ENCODE results near the gene BMPR1A.

Gene BMPR1A

DNA sequence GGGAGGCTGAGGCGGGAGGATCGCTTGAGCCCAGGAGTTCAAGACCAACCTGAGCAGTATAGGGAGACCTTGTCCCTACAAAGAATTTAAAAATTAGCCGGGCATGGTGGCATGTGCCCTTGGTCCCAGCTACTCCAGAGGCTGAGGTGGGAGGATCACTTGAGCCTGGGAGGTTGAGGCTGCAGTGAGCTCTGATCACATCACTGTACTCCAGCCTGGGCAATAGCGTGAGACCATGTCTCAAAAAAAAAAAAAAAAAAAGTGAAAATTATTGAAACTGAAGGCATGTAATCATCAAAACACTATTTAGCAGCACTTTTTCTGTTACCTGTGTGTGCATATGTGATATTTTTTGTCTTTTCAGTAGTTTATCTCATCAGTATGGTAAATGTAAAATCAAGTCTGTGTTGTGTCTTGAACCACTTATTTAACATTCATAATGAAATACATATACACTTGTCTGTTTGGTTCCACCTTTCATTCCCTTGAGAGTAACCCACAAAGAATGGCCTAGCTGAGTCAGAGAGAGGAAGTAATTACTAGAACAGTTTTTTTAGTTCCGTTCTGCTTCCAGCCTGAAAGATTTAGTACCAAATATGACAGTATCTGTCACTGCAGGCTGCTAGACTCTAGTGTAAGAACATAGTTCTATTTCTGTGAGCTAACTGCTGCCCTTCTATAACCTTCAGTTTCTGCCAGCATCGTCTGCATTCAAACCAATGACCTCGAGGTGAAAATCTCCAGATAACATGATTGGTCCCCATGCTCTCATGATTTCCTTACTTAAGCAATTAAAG lies 132.4 kb downstream of the BMPR1A start:
- TF ChIP-seq, protein P1, sequence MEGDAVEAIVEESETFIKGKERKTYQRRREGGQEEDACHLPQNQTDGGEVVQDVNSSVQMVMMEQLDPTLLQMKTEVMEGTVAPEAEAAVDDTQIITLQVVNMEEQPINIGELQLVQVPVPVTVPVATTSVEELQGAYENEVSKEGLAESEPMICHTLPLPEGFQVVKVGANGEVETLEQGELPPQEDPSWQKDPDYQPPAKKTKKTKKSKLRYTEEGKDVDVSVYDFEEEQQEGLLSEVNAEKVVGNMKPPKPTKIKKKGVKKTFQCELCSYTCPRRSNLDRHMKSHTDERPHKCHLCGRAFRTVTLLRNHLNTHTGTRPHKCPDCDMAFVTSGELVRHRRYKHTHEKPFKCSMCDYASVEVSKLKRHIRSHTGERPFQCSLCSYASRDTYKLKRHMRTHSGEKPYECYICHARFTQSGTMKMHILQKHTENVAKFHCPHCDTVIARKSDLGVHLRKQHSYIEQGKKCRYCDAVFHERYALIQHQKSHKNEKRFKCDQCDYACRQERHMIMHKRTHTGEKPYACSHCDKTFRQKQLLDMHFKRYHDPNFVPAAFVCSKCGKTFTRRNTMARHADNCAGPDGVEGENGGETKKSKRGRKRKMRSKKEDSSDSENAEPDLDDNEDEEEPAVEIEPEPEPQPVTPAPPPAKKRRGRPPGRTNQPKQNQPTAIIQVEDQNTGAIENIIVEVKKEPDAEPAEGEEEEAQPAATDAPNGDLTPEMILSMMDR (conservative IDR thresholded peaks at IDR 0.05; ENCODE audit: low read depth, low read length), result no peak
- no peak for DNase-seq (ENCODE audit: low read depth)
- no peak overlapping the region for H3K4me3 ChIP-seq (ENCODE audit: low read length)

DNA sequence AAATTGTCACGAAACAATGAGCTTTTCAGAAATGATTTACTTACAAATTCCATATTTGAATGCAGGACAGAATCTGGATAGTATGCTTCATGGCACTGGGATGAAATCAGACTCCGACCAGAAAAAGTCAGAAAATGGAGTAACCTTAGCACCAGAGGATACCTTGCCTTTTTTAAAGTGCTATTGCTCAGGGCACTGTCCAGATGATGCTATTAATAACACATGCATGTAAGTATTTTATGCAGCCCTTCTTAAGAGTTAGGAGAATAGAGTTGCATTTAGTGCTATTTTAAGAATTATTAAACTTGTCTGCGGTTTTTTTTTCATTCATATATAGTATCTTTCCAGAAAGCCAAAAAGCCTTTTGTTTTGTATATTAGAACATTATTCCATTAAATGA lies 133.6 kb downstream of the BMPR1A start:
- no peak overlapping the region for H3K4me3 ChIP-seq (ENCODE audit: low read length)
- TF ChIP-seq, protein P1 (conservative IDR thresholded peaks at IDR 0.05; ENCODE audit: low read depth, low read length), result no peak
- DNase-seq (ENCODE audit: low read depth), result no peak

DNA sequence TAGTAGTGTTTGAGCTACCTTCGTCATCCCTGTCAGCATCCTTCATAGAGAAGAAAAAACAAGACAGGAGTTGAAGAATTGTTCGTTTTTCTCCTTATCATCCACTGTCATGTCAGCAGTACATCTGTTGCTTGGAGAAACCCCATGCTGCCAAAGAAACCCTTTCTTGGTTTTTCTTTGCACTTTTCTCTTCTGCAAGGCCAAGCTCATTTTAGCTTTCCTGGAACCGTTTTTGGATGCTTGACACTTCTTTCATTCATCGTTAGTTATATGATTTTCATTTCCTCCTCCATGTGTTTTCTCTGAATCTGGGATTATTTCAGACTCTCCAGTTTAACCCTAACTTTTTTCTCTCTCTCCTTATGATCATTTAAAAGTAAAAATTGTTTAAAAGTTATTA lies 142.1 kb downstream of the BMPR1A start:
- DNase-seq (ENCODE audit: low read depth), result no peak
- TF ChIP-seq, protein P1 (conservative IDR thresholded peaks at IDR 0.05; ENCODE audit: low read depth, low read length), result no peak
- no peak overlapping the region for H3K4me3 ChIP-seq (ENCODE audit: low read length)

DNA sequence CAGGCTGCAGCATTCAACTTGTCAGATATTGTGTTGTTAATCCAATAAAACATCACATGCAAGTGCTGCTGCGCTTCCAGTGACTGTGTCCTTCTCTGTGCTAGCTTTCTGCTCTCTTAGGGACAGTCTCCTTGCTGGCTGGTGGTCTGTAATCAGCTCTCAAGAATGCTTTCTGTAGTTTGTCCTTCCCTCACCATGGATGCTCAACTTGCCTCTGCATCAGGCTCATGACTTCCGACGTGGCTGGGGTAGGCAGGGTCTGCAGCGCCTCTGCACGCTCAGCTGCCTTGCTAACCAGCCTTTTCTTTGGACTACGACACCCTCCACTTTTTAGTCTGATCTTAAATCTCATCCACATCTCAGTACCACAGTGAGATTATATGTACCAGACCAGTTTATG lies 142.7 kb downstream of the BMPR1A start:
- peak; percentile 4 for DNase-seq (ENCODE audit: low read depth)
- no peak overlapping the region for H3K4me3 ChIP-seq (ENCODE audit: low read length)
- TF ChIP-seq, protein P1 (conservative IDR thresholded peaks at IDR 0.05; ENCODE audit: low read depth, low read length), result no peak

DNA sequence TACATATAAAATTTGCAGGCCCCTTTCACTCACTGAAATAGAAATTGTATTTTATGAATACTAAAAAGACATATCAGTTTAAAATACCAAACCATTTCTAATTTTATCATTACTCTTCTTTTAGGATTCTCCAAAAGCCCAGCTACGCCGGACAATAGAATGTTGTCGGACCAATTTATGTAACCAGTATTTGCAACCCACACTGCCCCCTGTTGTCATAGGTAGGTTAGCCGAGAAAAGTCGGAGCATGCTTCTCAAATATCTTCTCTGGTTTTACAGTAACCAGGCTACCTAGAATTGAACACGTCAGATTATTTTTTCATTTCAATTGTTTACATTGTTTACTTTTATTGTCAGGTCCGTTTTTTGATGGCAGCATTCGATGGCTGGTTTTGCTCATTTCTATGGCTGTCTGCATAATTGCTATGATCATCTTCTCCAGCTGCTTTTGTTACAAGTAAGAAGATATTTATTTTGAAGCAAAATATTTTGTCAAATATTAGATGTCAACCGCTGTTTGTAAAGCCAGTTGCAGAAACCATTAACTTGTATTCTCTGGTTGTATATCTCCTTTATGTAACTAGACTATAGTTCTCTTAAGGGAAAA lies 143.4 kb downstream of the BMPR1A start:
- TF ChIP-seq, protein P1 (conservative IDR thresholded peaks at IDR 0.05; ENCODE audit: low read depth, low read length), result peak; percentile 77
- DNase-seq (ENCODE audit: low read depth), result peak; percentile 23
- H3K4me3 ChIP-seq (ENCODE audit: low read length), result no peak overlapping the region

DNA sequence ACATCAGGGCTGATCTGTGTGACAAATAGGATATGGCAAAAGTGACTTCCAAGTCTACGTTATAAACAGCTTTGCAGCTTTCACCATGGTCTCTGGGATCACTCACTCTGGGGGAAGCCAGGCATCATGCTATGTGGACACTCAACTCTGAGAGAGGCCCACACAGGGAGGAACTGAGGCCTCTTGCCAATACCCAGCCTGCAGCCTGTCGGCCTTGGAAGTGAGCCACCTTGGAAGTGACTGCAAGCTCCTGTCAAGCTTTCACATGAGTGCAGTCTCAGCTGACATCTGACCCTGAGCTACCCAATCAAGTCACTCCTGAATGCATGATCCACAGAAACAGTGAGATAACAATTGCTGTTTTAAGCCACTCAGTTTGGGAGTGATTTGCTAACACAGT lies 144.5 kb downstream of the BMPR1A start:
- peak; percentile 14 for DNase-seq (ENCODE audit: low read depth)
- TF ChIP-seq, protein P1 (conservative IDR thresholded peaks at IDR 0.05; ENCODE audit: low read depth, low read length), result no peak

DNA sequence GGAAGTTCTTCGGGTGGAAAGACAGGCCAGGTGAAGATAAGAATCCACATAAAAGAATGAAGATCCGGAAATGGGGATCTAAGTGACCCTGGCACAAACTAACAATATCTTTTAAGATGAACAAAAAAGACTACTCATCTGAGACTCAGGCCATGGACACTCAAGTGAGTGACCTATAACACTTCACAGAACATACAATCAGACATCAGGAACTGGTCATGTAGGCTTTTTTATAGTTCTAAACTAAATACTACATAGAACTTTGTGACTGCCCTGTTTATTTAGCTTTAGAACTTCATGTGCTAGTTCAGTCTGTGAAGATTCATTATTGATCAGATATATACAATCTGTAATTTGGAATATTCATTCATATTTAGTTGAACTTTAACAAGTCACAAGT lies 148.2 kb downstream of the BMPR1A start:
- TF ChIP-seq, protein P1 (conservative IDR thresholded peaks at IDR 0.05; ENCODE audit: low read depth, low read length), result no peak
- no peak for DNase-seq (ENCODE audit: low read depth)
- H3K4me3 ChIP-seq (ENCODE audit: low read length), result no peak overlapping the region

More for the DNA sequence above, 144.5 kb downstream of the BMPR1A start:
- no peak overlapping the region for H3K4me3 ChIP-seq (ENCODE audit: low read length)
